HG03571 (cell line): Measurements from ENCODE around the gene GPR137B.

Source experiments
- ATAC-seq: cut with Tn5 transposase; IDR thresholded peaks from one replicate; pipeline ENCODE4 v1.9.1; 2021; ENCODE audit not compliant: unreplicated experiment

GPR137B gene, protein sequence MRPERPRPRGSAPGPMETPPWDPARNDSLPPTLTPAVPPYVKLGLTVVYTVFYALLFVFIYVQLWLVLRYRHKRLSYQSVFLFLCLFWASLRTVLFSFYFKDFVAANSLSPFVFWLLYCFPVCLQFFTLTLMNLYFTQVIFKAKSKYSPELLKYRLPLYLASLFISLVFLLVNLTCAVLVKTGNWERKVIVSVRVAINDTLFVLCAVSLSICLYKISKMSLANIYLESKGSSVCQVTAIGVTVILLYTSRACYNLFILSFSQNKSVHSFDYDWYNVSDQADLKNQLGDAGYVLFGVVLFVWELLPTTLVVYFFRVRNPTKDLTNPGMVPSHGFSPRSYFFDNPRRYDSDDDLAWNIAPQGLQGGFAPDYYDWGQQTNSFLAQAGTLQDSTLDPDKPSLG

DNA sequence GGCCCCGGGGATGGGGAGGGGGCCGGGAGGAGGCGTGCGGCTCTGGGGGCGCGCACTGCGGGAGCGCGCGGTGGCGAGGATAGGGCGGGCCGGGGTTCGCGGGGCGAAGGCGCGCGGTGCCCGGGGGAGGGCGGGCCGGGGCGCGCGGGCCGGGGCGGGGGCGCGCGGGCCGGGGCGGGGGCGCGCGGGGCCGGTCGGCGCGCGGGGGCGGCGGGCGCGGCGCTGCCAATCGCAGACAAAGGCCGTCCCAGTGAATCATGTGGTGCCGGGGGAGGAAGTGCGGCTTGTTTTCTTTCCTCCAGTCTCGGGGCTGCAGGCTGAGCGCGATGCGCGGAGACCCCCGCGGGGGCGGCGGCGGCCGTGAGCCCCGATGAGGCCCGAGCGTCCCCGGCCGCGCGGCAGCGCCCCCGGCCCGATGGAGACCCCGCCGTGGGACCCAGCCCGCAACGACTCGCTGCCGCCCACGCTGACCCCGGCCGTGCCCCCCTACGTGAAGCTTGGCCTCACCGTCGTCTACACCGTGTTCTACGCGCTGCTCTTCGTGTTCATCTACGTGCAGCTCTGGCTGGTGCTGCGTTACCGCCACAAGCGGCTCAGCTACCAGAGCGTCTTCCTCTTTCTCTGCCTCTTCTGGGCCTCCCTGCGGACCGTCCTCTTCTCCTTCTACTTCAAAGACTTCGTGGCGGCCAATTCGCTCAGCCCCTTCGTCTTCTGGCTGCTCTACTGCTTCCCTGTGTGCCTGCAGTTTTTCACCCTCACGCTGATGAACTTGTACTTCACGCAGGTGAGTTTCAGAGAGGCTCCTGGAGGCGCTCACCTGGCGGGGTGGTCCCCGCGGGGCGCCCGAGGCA lies at the start of gene GPR137B:
Gene GPR137B, plus strand, starts transcription at position 287 of the 851 bp plus-strand sequence. Its CDS starts 84 bp downstream, at position 371.
- peak; percentile 56 for ATAC-seq

DNA sequence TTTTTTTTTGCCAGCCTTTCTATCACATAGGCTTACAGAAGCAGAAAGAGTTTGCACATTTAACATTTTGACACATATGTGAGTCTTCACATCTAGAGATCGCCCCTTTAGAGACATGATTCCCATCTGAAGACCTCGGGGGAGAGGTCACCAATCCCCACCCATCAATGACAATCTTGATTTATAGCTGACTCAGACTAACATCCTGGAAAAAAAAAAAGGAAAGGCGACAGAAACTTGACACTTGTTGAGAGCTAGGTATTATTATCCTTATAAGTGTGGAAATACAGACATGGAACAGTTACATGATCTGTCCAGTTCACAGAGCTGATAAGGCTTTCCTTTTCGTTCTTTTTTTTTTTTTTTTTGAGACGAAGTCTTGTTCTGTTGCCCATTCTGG lies 49.4 kb upstream of the GPR137B start:
- ATAC-seq: no peak

DNA sequence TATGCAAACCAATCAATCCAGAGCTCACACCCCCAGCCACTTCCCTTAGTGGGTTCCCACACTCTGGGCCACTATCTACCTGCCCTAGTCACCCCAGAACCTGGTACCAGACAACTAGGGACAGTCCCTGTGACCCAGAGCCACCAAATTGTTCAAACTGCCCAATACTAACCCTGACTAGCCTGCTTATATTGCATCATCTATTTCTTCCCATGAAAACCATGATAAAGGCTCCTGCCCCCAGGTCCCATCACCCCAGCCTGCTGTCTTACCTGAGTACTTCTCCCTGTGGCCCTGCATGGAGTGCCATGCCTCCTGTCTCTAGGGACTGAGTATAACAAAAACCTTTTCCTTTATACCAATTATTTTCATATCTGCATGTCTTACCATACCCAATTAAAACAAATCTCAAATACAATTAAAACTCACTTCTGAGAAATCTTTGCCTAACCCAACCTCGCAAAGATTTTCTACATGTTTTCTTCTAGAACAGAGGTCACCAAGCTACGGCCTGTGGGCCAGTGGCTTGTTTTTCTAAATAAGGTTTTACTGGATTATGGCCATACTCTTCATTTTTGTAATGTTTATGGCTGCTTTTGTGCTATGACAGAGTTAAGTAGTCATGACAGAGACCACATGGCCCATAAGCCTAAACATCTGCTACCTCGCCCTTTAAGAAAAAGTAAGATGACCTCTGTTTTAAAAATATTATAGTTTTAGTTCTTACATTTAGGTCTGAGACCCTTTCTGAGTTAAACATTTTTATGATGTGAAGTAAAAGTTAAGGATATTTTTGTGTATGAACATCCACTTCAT lies 46.4 kb upstream of the GPR137B start:
- ATAC-seq: no peak

DNA sequence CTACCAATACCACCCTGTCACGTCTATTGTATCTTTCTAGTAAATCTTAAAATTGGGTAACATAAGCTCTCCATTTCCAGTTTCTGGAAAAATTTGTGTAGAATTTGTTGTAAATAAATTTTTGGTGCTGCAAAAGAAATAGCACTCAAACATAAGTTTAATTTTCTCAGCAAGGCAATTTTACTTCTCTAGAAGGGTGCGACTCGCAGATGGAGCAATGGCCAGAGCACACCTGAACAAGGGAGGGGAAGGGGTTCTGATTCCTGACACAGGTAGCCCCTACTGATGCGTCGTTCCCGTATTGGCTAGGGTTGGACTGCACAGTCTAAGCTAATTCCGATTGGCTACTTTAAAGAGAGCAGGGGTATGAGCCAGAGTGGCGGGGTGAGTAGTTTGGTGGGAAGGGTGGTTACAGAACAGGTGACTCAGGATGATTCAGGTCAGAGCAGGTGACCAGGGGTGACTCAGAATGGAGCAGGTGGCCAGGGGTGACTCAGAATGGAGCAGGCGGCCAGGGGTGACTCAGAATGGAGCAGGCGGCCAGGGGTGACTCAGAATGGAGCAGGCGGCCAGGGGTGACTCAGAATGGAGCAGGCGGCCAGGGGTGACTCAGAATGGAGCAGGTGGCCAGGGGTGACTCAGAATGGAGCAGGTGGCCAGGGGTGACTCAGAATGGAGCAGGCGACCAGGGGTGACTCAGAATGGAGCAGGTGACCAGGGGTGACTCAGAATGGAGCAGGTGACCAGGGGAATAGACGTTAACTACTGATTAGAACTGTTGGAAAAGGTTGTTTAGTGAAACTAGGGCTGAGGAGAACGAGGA lies 45.5 kb upstream of the GPR137B start:
- ATAC-seq: peak; percentile 77

DNA sequence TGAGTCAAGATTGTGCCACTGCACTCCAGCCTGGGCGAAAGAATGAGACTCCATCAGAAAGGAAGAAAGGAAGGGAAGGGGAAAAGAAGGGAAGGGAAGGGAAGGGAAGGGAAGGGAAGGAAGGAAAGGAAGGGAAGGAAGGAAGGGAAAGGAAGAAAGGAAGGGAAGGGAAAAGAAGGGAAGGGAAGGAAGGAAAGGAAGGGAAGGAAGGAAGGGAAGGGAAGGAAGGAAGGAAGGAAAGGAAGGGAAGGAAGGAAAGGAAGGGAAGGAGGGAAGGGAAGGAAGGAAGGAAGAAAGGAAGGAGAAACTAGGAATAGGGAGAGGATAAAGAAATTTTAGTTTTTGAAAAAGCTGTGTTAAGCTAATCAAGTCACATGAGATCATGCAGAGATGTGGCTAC lies 44.1 kb upstream of the GPR137B start:
- no peak for ATAC-seq

DNA sequence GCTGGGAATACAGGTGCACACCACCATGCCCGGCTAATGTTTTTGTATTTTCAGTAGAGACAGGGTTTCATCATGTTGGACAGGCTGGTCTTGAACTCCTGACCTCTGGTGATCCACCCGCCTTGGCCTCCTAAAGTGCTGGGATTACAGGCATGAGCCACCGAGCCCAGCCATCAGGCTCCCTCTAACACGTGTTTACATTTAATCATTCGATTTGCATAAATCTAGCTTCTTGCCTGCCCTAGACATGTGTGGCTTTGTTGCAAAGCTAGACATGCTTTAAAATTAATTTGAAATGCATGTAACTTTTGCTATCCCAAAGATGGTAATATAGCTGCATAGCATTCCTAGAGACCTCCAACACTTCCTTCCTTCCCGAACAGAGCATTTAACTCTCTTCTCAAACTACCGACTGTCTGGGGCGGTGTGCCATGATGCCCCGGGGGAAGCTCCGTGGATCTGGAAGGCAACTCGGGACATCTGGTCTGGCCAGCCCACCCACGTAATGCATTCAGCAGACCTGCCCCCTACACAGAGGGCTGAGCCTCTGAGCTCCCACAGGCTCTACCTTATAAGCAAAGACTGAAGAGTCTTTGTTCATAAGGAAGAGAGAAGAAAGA lies 42.9 kb upstream of the GPR137B start:
- no peak for ATAC-seq

DNA sequence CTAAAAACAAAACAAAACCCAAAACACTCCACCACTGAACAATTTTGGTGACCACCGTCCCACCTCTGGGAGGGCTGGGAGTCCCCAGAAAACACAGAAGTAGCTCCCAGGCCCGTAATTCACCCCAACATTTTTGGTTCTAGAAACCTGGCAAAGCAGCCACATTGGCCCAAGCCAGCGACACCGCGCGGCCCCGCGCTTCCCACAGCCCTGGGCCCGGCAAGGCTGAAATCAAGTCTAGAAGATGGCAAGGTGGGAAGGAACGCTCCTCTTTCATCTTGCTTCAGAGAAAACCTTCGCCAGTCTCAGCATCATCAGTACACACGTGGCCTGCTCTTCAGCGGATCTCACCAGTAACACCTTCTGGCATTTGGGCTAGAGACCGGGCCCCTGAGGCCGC lies 41.5 kb upstream of the GPR137B start:
- ATAC-seq: no peak

DNA sequence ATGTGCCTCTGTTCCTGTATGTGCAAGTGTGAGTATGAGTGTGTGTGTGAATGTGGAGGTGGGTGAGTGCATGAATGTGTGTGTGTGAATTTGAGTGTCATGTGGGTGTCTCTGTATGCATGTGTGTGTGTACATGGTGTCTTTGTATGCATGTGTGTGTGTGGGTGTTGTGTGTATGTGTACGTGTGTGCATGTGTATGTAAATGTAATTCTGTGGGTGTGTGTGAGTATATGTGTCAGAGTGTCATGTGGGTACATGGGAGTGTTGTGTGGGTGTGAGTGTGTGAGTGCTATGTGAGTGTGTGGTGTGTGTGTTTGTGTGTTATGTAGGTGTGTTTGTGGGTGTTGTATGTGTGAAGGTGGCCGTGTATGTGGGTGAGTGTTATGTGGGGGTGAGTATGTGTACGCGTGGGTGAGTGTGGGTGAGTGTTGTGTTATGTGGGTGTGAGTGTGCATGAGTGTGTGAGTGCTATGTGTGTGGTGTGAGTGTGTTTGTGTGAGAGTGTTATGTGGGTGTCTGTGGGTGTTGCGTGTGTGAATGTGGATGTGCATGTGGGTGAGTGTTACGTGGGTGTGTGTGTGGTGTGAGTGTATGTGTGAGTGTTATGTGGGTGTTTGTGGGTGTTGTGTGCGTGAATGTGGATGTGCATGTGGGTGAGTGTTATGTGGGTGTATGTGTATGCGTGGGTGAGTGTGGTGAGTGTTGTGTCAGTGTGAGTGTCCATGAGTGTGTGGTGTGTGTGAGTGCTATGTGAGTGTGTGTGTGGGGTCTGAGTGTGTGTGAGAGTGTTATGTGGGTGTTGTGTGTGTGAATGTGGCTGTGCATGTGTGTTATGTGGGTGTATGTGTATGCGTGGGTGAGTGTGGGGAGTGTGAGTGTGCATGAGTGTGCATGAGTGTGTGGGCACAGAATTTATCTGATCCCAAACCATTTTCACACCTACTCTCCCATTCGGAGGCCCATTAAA lies 40.8 kb upstream of the GPR137B start:
- ATAC-seq: no peak

DNA sequence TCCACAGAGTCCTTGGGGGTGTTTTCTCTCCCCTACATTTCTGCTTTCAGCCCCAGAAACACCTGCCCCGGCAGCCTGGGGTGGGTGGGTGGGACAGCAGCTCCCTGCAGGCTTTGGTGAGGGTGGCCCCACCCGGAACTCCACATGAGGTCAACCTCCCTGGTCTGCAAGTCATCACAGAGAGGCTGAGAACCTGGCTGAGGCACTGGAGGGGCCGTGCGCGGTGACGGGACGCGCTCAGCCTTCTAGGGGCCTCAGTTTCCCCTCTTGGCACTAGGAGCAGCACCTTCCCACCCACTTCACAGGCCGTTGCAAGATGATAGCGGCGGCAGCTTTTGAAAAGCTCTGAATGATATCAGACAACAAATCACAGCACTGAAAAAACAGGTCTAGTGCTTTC lies 39.7 kb upstream of the GPR137B start:
- ATAC-seq: no peak

DNA sequence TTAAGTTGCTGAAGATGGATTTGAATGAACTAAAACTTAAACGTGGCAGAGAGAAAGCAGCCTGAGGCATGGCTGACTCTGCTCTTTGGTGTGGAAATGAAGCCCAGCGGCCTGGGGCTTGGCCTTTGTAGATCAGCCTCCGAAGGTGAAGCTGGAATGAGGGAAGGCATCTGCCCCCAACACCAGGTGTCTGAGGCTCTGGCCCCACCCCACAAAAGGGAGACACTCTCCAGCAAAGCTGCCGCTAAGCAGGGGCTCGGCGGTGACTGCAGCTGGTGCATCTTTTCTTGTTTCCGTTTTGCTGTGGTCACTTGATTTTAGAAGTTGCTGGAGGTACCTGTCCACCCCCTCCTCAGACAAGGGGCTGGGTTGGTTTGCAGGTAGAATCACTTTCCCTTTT lies 39.3 kb upstream of the GPR137B start:
- no peak for ATAC-seq

DNA sequence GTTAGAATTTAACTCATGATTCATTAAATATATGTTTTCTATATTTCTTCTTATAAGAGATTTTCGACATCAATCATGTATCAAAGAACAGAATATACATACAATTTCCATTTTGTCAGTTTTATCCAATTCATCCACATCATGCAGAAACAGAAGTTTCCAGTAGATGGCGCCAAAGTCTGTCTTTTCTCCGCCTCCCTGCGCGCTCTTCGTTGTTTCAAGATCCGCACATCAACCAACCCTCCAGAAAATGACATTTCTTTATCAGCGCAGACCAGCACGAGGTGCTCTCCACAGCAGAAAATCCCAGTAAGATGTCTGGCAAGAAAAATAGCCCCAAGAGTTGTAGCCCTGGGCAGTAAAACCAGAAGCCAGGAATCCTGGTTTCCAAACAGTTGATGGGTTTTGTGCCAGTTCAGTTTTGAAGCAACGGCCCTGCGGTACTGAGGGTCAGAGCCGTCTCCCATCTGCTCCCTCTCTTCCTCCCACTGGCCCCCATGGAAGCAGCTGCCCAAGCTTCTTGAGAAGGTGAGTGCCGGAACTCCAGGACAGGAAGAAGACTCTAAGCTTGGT lies 38.6 kb upstream of the GPR137B start:
- ATAC-seq: no peak

DNA sequence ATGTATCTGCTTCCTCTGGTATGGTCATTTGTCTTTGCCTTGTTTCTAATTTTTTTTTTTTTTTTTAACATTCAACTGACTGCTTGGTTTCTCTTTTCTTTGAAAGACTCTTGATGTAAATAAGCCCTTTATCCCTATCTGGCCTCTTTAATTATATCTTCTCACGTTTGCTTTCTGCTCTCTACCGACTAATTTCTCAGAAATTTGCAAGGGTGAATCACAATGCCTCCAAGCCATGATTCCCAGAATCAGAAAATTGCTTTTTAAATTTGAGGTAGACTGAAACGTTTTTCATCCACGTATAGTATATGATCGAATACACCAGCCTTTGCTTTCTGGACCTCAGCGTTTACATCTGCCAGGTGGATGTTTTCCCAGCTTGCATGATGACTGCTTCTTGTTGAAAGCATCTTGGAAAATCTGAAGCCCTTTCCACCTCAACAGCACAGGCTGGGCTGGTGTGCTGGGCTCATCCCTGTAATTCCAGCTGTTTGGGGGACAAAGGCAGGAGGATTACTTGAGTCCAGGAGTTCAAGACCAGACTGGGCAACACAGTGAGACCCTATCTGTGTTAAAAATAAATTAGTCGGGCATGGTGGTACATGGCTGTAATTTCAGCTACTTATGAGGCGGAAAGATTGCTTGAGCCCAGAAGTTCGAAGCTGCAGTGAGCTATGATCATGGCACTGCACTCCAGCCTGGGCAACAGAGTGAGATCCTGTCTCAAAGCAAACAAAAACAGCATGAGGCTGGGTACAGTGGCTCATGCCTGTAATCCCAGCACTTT lies 35.0 kb upstream of the GPR137B start:
- no peak for ATAC-seq

DNA sequence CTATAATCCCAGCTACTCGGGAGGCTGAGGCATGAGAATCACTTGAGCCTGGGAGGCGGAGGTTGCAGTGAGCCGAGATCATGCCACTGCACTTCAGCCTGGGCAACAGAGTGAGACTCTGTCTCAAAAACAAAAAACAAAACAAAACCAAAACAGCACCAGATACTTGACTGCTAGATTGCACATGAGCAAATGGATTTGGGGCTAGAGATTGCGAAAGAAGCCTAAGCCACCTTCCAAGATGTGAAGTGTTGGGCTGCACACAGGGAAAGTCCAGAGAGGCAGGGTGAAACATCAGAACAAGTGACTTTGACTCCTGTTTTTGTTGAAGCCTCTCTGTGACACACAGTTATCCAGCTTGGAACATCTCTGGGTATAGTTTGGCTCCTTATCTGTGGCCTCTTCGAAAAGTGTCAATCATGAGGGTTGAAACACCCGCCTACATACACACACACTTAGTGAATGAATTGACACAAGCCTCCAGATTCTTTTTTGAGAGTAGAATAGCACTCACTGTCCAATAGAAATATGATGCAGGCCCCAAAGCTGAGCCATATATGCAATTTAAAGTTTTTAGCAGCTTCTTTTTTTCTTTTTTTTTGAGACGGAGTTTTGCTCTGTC lies 34.2 kb upstream of the GPR137B start:
- no peak for ATAC-seq

DNA sequence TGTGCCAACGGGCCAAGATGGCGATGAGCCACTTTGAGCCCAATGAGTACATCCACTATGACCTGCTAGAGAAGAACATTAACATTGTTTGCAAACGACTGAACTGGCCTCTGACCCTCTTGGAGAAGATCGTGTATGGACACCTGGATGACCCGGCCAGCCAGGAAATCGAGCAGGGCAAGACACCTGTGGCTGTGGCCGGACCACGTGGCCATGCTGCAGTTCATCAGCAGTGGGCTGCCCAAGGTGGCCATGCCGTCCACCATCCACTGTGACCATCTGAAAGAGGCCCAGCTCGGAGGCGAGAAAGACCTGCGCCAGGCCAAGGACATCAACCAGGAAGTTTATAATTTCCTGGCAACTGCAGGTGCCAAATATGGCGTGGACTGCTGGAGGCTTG lies 32.2 kb upstream of the GPR137B start:
- ATAC-seq: no peak

DNA sequence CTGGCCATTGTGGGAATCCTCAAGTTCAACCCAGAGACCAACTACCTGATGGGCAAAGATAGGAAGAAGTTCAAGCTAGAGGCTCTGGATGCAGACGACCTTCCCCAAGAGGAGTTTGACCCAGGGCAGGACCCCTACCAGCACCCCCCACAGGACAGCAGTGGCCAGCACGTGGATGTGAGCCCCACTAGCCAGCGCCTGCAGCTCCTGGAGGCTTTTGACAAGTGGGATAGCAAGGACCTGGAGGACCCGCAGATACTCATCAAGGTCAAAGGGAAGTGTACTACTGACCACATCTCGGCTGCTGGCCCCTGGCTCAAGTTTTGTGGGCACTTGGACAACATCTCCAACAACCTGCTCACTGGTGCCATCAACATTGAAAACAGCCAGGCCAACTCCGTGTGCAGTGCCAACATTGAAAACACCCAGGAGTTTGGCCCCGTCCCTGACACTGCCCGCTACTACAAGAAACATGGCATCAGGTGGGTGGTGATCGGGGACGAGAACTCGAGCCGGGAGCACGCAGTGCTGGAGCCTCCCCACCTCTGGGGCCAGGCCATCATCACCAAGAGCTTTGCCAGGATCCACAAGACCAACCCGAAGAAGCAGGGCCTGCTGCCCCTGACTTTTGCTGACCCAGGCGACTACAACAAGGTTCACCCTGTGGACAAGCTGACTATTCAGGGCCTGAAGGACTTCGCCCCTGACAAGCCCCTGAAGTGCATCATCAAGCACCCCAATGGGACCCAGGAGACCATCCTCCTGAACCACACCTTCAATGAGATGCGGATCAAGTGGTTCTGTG lies 30.6 kb upstream of the GPR137B start:
- ATAC-seq: no peak

DNA sequence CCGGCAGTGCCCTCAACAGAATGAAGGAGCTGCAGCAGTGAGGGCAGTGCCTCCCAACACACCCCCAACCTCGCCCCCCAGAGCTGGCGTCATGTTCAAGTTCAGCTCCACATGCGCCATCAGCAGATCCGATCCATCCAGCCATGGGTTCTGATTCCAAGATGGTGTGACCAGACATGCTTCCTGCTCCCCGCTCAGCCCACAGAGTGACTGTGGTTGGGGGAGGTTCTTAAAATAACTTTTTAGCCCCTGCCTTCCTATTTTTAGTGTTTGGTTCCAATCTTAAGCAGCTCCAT lies 30.1 kb upstream of the GPR137B start:
- no peak for ATAC-seq
